ENCODE measurements around the gene TMOD3. TPM values are rescaled to one million over a fixed set of nuclear protein-coding genes. Genes with fewer than 3 reads are reported as not detected.
"Not testable (repeated sequence)": the region's sequence is repeated elsewhere in the genome, so short reads cannot be mapped to it uniquely, and the experiment has no call there.

The TMOD3 gene
- total RNA-seq, 5 donors from 2014 or later (not counting 1 experiment from before 2014, with no cell fraction given) = 47.2 to 55.8 (median 53.4) TPM

- CTCF ChIA-PET; H3K4me3 ChIP-seq (ENCODE audit: control insufficient read depth in 1 of 2, extremely low read depth in 1 of 2, low read length in 1 of 2); H3K27ac Mint-ChIP-seq; POLR2A ChIA-PET; H3K27me3 Mint-ChIP-seq; DNase-seq; H3K4me1 Mint-ChIP-seq; H3K4me3 Mint-ChIP-seq; H3K9me3 Mint-ChIP-seq; H3K27ac ChIP-seq (ENCODE audit: low read length); H3K4me1 ChIP-seq (ENCODE audit: control insufficient read depth in 1 of 2, extremely low read depth in 1 of 2, insufficient read depth in 2 of 2, low read length in 2 of 2); H3K36me3 ChIP-seq (ENCODE audit: control insufficient read depth in 2 of 2, extremely low read depth in 1 of 2, insufficient read depth in 1 of 2, low read length in 1 of 2); ATAC-seq (replicated peaks in 1 of 4); H3K9me3 ChIP-seq; H3K27me3 ChIP-seq (replicated peaks in 1 of 2; ENCODE audit: control insufficient read depth in 2 of 2, extremely low read depth in 1 of 2, insufficient read depth in 2 of 2, low read length in 1 of 2): not testable (repeated sequence)
- no CpG with 5 or more reads among the region's 4 CpGs for WGBS (ENCODE audit: insufficient coverage)
- H3K36me3 Mint-ChIP-seq = peaks cover 14% of the 10 kb centered on the region
Observed at GRCh38 chr15:51792474-51792873, 37.0 kb upstream of the TMOD3 start.

GRCh38 chr15:51793521-51794305, 35.7 kb upstream of the TMOD3 start:
- no peak overlapping the region for H3K27ac ChIP-seq (ENCODE audit: low read length)
- ChIA-PET CTCF (no interaction called here), POLR2A (no interaction called here)
- Mint-ChIP-seq H3K9me3 (peaks cover 0 to 8% (median 0%) of the 10 kb centered on the region in 3 donors), H3K4me1 (no peaks in the 10 kb centered on the region), H3K4me3 (no peak overlapping the region), H3K27ac (no peak overlapping the region), H3K27me3 (no peaks in the 10 kb centered on the region), H3K36me3 (peaks cover 13% of the 10 kb centered on the region)
- 100% methylated on average over 1 of the region's 4 CpGs for WGBS (ENCODE audit: insufficient coverage)
- peaks cover 3 to 6% of the 10 kb centered on the region in 2 donors for H3K36me3 ChIP-seq (ENCODE audit: control insufficient read depth in 2 of 2, extremely low read depth in 1 of 2, insufficient read depth in 1 of 2, low read length in 1 of 2)
- no peaks in the 10 kb centered on the region for H3K4me1 ChIP-seq (ENCODE audit: control insufficient read depth in 1 of 2, extremely low read depth in 1 of 2, insufficient read depth in 2 of 2, low read length in 2 of 2)
- H3K9me3 ChIP-seq = no peaks in the 10 kb centered on the region
- no peak overlapping the region for H3K4me3 ChIP-seq (ENCODE audit: control insufficient read depth in 1 of 2, extremely low read depth in 1 of 2, low read length in 1 of 2)
- no peaks in the 10 kb centered on the region for H3K27me3 ChIP-seq (replicated peaks in 1 of 2; ENCODE audit: control insufficient read depth in 2 of 2, extremely low read depth in 1 of 2, insufficient read depth in 2 of 2, low read length in 1 of 2)
- DNase-seq (no peak), ATAC-seq (replicated peaks in 1 of 4) (no peak)

GRCh38 chr15:51796847-51797401, 32.5 kb upstream of the TMOD3 start:
- no peak for ATAC-seq (replicated peaks in 1 of 4)
- Mint-ChIP-seq H3K36me3 (peaks cover 30% of the 10 kb centered on the region), H3K27ac (no peak overlapping the region), H3K27me3 (no peaks in the 10 kb centered on the region), H3K4me3 (no peak overlapping the region), H3K9me3 (peaks cover 0 to 5% (median 0%) of the 10 kb centered on the region in 3 donors), H3K4me1 (no peaks in the 10 kb centered on the region)
- Histone ChIP-seq H3K36me3 (ENCODE audit: control insufficient read depth in 2 of 2, extremely low read depth in 1 of 2, insufficient read depth in 1 of 2, low read length in 1 of 2) (peaks cover 5 to 20% of the 10 kb centered on the region in 2 donors), H3K4me3 (ENCODE audit: control insufficient read depth in 1 of 2, extremely low read depth in 1 of 2, low read length in 1 of 2) (no peak overlapping the region), H3K27me3 (replicated peaks in 1 of 2; ENCODE audit: control insufficient read depth in 2 of 2, extremely low read depth in 1 of 2, insufficient read depth in 2 of 2, low read length in 1 of 2) (no peaks in the 10 kb centered on the region), H3K27ac (ENCODE audit: low read length) (no peak overlapping the region), H3K4me1 (ENCODE audit: control insufficient read depth in 1 of 2, extremely low read depth in 1 of 2, insufficient read depth in 2 of 2, low read length in 2 of 2) (no peaks in the 10 kb centered on the region), H3K9me3 (no peaks in the 10 kb centered on the region)
- DNase-seq = no peak
- 97% methylated on average over 3 of the region's 10 CpGs for WGBS (ENCODE audit: insufficient coverage)
- CTCF ChIA-PET = no interaction called here
- POLR2A ChIA-PET = no interaction called here

- Histone ChIP-seq H3K4me1 (ENCODE audit: control insufficient read depth in 1 of 2, extremely low read depth in 1 of 2, insufficient read depth in 2 of 2, low read length in 2 of 2) (no peaks in the 10 kb centered on the region), H3K36me3 (ENCODE audit: control insufficient read depth in 2 of 2, extremely low read depth in 1 of 2, insufficient read depth in 1 of 2, low read length in 1 of 2) (peaks cover 5 to 20% of the 10 kb centered on the region in 2 donors), H3K27me3 (replicated peaks in 1 of 2; ENCODE audit: control insufficient read depth in 2 of 2, extremely low read depth in 1 of 2, insufficient read depth in 2 of 2, low read length in 1 of 2) (no peaks in the 10 kb centered on the region), H3K4me3 (ENCODE audit: control insufficient read depth in 1 of 2, extremely low read depth in 1 of 2, low read length in 1 of 2) (no peak overlapping the region), H3K27ac (ENCODE audit: low read length) (no peak overlapping the region), H3K9me3 (no peaks in the 10 kb centered on the region)
- Mint-ChIP-seq H3K4me1 (no peaks in the 10 kb centered on the region), H3K36me3 (peaks cover 32% of the 10 kb centered on the region), H3K27me3 (no peaks in the 10 kb centered on the region), H3K4me3 (no peak overlapping the region), H3K27ac (no peak overlapping the region), H3K9me3 (no peaks in the 10 kb centered on the region)
- ChIA-PET POLR2A (no interaction called here), CTCF (interaction anchor here in 1 of 2 donors (0.6 kb wide), 1 partner anchor 25 kb away, joined by 3 read pairs; no protein-coding TSS in a partner anchor)
- WGBS (ENCODE audit: insufficient coverage) = 100% methylated on average over 1 of the region's 1 CpG
- ATAC-seq (replicated peaks in 1 of 4) = no peak
- no peak for DNase-seq
Observed at GRCh38 chr15:51798281-51798680, 31.2 kb upstream of the TMOD3 start.

GRCh38 chr15:51799282-51800252, 29.9 kb upstream of the TMOD3 start:
- ATAC-seq (replicated peaks in 1 of 4) (no peak), DNase-seq (no peak)
- Mint-ChIP-seq H3K27me3 (no peaks in the 10 kb centered on the region), H3K4me3 (no peak overlapping the region), H3K9me3 (no peaks in the 10 kb centered on the region), H3K36me3 (peaks cover 39% of the 10 kb centered on the region), H3K4me1 (no peaks in the 10 kb centered on the region), H3K27ac (no peak overlapping the region)
- Histone ChIP-seq H3K36me3 (ENCODE audit: control insufficient read depth in 2 of 2, extremely low read depth in 1 of 2, insufficient read depth in 1 of 2, low read length in 1 of 2) (peaks cover 5 to 20% of the 10 kb centered on the region in 2 donors), H3K27me3 (replicated peaks in 1 of 2; ENCODE audit: control insufficient read depth in 2 of 2, extremely low read depth in 1 of 2, insufficient read depth in 2 of 2, low read length in 1 of 2) (no peaks in the 10 kb centered on the region), H3K4me1 (ENCODE audit: control insufficient read depth in 1 of 2, extremely low read depth in 1 of 2, insufficient read depth in 2 of 2, low read length in 2 of 2) (no peaks in the 10 kb centered on the region), H3K4me3 (ENCODE audit: control insufficient read depth in 1 of 2, extremely low read depth in 1 of 2, low read length in 1 of 2) (no peak overlapping the region), H3K27ac (ENCODE audit: low read length) (no peak overlapping the region), H3K9me3 (no peaks in the 10 kb centered on the region)
- 76% methylated on average over 4 of the region's 6 CpGs for WGBS (ENCODE audit: insufficient coverage)
- POLR2A ChIA-PET = no interaction called here
- CTCF ChIA-PET = interaction anchor here in 1 of 2 donors (0.8 kb wide), 1 partner anchor 27 kb away, joined by 4 read pairs; no protein-coding TSS in a partner anchor

- Mint-ChIP-seq H3K4me1 (no peaks in the 10 kb centered on the region), H3K9me3 (no peaks in the 10 kb centered on the region), H3K4me3 (no peak overlapping the region), H3K27ac (no peak overlapping the region), H3K27me3 (no peaks in the 10 kb centered on the region), H3K36me3 (peaks cover 43% of the 10 kb centered on the region)
- ChIA-PET CTCF (no interaction called here), POLR2A (no interaction called here)
- DNase-seq (no peak), ATAC-seq (replicated peaks in 1 of 4) (no peak)
- WGBS (ENCODE audit: insufficient coverage) = 78% methylated on average over 1 of the region's 3 CpGs
- Histone ChIP-seq H3K9me3 (no peaks in the 10 kb centered on the region), H3K4me1 (ENCODE audit: control insufficient read depth in 1 of 2, extremely low read depth in 1 of 2, insufficient read depth in 2 of 2, low read length in 2 of 2) (no peaks in the 10 kb centered on the region), H3K4me3 (ENCODE audit: control insufficient read depth in 1 of 2, extremely low read depth in 1 of 2, low read length in 1 of 2) (no peak overlapping the region), H3K27ac (ENCODE audit: low read length) (no peak overlapping the region), H3K27me3 (replicated peaks in 1 of 2; ENCODE audit: control insufficient read depth in 2 of 2, extremely low read depth in 1 of 2, insufficient read depth in 2 of 2, low read length in 1 of 2) (no peaks in the 10 kb centered on the region), H3K36me3 (ENCODE audit: control insufficient read depth in 2 of 2, extremely low read depth in 1 of 2, insufficient read depth in 1 of 2, low read length in 1 of 2) (peaks cover 5 to 25% of the 10 kb centered on the region in 2 donors)
Observed at GRCh38 chr15:51801391-51801835, 28.0 kb upstream of the TMOD3 start.
